Lung (tissue), 12 donors: ENCODE measurements around the gene RTP5. TPM values are rescaled to one million over a fixed set of nuclear protein-coding genes. Genes with fewer than 3 reads are reported as not detected.
"Not testable (repeated sequence)": the region's sequence is repeated elsewhere in the genome, so short reads cannot be mapped to it uniquely, and the experiment has no call there.

Experiments used
- ATAC-seq: fragments of 200-7000 bp; cut with Tn5 transposase; one replicate; pipeline ENCODE4 v1.9.1; 2020; ENCODE audit warnings: moderate number of reproducible peaks; ENCODE audit not compliant: insufficient read depth, low FRiP score
- DNase-seq, 3 donors: peaks; one replicate each; pipeline ENCODE4 v3.0.0-alpha.2; 2013 to 2017
- H3K27ac ChIP-seq, 2 donors: one replicate each; pipeline ENCODE4 v1.5.1; 2013; ENCODE audit warnings: mild to moderate bottlenecking in 2 of 2, moderate library complexity in 2 of 2, control low read depth in 1 of 2, inconsistent platforms in 1 of 2, low read depth in 1 of 2, low read length in 1 of 2
- H3K27me3 ChIP-seq, 3 donors: one replicate each; pipeline ENCODE4 v1.5.1; 2013; ENCODE audit warnings: low read length in 2 of 3; ENCODE audit not compliant: control insufficient read depth in 3 of 3, insufficient read depth in 3 of 3
- H3K36me3 ChIP-seq, 4 donors: one replicate each; pipeline ENCODE4 v1.5.1; 2013; ENCODE audit warnings: low read length in 4 of 4, mild to moderate bottlenecking in 1 of 4, moderate library complexity in 1 of 4; ENCODE audit not compliant: control insufficient read depth in 4 of 4, insufficient read depth in 4 of 4
- H3K4me1 ChIP-seq, 5 donors: one replicate each; pipeline ENCODE4 v1.5.1; 2013; ENCODE audit warnings: low read length in 5 of 5, mild to moderate bottlenecking in 2 of 5, moderate library complexity in 1 of 5; ENCODE audit not compliant: control insufficient read depth in 5 of 5, insufficient read depth in 5 of 5
- H3K4me3 ChIP-seq: one replicate; pipeline ENCODE4 v1.5.1; 2013; ENCODE audit warnings: mild to moderate bottlenecking, control low read depth, moderate library complexity
- H3K9ac ChIP-seq, 2 donors: one replicate each; pipeline ENCODE4 v1.5.1; 2013; ENCODE audit warnings: low read length in 2 of 2, control low read depth in 1 of 2; ENCODE audit not compliant: insufficient read depth in 1 of 2
- H3K9me3 ChIP-seq, 4 donors: one replicate each; pipeline ENCODE4 v1.5.1; 2013; ENCODE audit warnings: low read length in 3 of 4, mild to moderate bottlenecking in 1 of 4, moderate library complexity in 1 of 4; ENCODE audit not compliant: control insufficient read depth in 4 of 4, insufficient read depth in 3 of 4
- CTCF ChIP-seq: IDR thresholded peaks from 2 replicates; pipeline ENCODE4 v1.5.1; 2012; ENCODE audit warnings: mild to moderate bottlenecking; ENCODE audit errors: control extremely low read depth, extremely low read depth
- WGBS, 2 donors: extraction: QIAGEN DNeasy Blood & Tissue Kit; methylation state at CpG; one replicate each; pipeline ENCODE4 v1.1.7; 2013; 5-methylcytosine and 5-hydroxymethylcytosine counted together
- polyA plus RNA-seq, 2 donors: library from polyadenylated mRNA; stranded (reverse); fragments of 200-250 nt; gene quantifications; one replicate each; pipeline ENCODE4 v1.2.1, GENCODE V29; 2013
- total RNA-seq, 2 donors: library from RNA; depleted of rRNA in 1 of 2; stranded (reverse); fragments of >200 nt in 1 of 2; gene quantifications; one replicate each; pipeline ENCODE4 v1.2.1, GENCODE V29; 2014 to 2021
- donor health status: control.
- donor health status: control.
- donor health status: Bipolar disorder and iron deficiency.
- donor health status: healthy.
- donor health status: DM: yes; HTN: yes; CAD: no.

RTP5 gene
- total and polyA plus RNA-seq, 4 donors: 0.08 to 0.13 (median 0.09) TPM; not detected in 1

- no peak for DNase-seq
- no peak for ATAC-seq
- 49 to 59% methylated on average over 28 of the region's 28 CpGs for WGBS, 2 donors
- H3K9ac ChIP-seq: no peak overlapping the region
- H3K4me3 ChIP-seq: no peak overlapping the region
- no peak overlapping the region for H3K27ac ChIP-seq
- peaks cover 0 to 8% (median 0%) of the 10 kb centered on the region in 5 donors for H3K4me1 ChIP-seq
- no peaks in the 10 kb centered on the region for H3K27me3 ChIP-seq
- peaks cover 0 to 7% (median under 1%) of the 10 kb centered on the region in 4 donors for H3K9me3 ChIP-seq
- H3K36me3 ChIP-seq: no peaks in the 10 kb centered on the region
- TF ChIP-seq CTCF: no peak
These were observed 47.9 kb upstream of the RTP5 start for GRCh38 chr2:241821460-241822263.

- H3K4me3 ChIP-seq: no peak overlapping the region
- H3K9ac ChIP-seq: no peak overlapping the region
- H3K4me1 ChIP-seq: peaks cover 0 to 8% (median 0%) of the 10 kb centered on the region in 5 donors
- no peak overlapping the region for H3K27ac ChIP-seq
- H3K27me3 ChIP-seq: no peaks in the 10 kb centered on the region
- no peak for TF ChIP-seq CTCF
- ATAC-seq (no peak), DNase-seq (no peak)
- peaks cover 0 to 12% (median 3%) of the 10 kb centered on the region in 4 donors for H3K9me3 ChIP-seq
- no peaks in the 10 kb centered on the region for H3K36me3 ChIP-seq
- WGBS, 2 donors: 82 to 84% methylated on average over 13 to 14 of the region's 14 CpGs
These were observed 47.3 kb upstream of the RTP5 start for GRCh38 chr2:241822264-241822623.

GRCh38 chr2:241823531-241824437, 45.7 kb upstream of the RTP5 start:
- not testable (repeated sequence) for H3K9ac ChIP-seq, H3K36me3 ChIP-seq, ATAC-seq, H3K27ac ChIP-seq, H3K4me1 ChIP-seq, H3K4me3 ChIP-seq, H3K27me3 ChIP-seq, DNase-seq
- WGBS, 2 donors: 87 to 93% methylated on average over 45 of the region's 45 CpGs
- peaks cover 0 to 12% (median 4%) of the 10 kb centered on the region in 4 donors for H3K9me3 ChIP-seq

GRCh38 chr2:241827394-241827793, 42.1 kb upstream of the RTP5 start:
- Histone ChIP-seq H3K9me3 (peaks cover 0 to 9% (median 4%) of the 10 kb centered on the region in 4 donors), H3K27me3 (peaks cover 0 to 2% (median 1%) of the 10 kb centered on the region in 3 donors), H3K4me3 (no peak overlapping the region), H3K36me3 (no peaks in the 10 kb centered on the region), H3K9ac (no peak overlapping the region), H3K4me1 (no peaks in the 10 kb centered on the region), H3K27ac (no peak overlapping the region)
- no peak for DNase-seq
- no peak for TF ChIP-seq CTCF
- ATAC-seq: no peak
- WGBS, 2 donors: 90 to 92% methylated on average over 2 of the region's 2 CpGs
